Psoas muscle (tissue), 8 donors: ENCODE data around the gene PRRX2. TPM values are rescaled to one million over a fixed set of nuclear protein-coding genes. Genes with fewer than 3 reads are reported as not detected.
"Not testable (repeated sequence)": the region's sequence is repeated elsewhere in the genome, so short reads cannot be mapped to it uniquely, and the experiment has no call there.

Experiments
- ATAC-seq, 4 donors: fragments of 200-7000 bp; cut with Tn5 transposase; one replicate each; pipeline ENCODE4 v1.9.1; 2020; ENCODE audit warnings: moderate library complexity in 3 of 4, mild to moderate bottlenecking in 2 of 4
- DNase-seq, 2 donors: peaks; one replicate each; pipeline ENCODE4 v3.0.0-alpha.2; 2020
- H3K27ac ChIP-seq: fragments of 200-600 bp; one replicate; pipeline ENCODE4 v1.8.0; 2022
- H3K27me3 ChIP-seq, 3 donors: fragments of 200-600 bp in 1 of 3; one replicate each; pipeline versions ENCODE4 v1.6.1 to v1.8.0; 2013 to 2022; ENCODE audit warnings: low read length in 2 of 3, mild to moderate bottlenecking in 2 of 3, moderate library complexity in 1 of 3; ENCODE audit not compliant: insufficient read depth in 3 of 3
- H3K36me3 ChIP-seq, 2 donors: fragments of 200-600 bp in 1 of 2; one replicate each; pipeline versions ENCODE4 v1.6.1 to v1.8.0; 2013 to 2022; ENCODE audit warnings: low read depth in 1 of 2, mild to moderate bottlenecking in 1 of 2, moderate library complexity in 1 of 2; ENCODE audit not compliant: insufficient read depth in 1 of 2
- H3K4me1 ChIP-seq: fragments of 200-600 bp; one replicate; pipeline ENCODE4 v1.8.0; 2022
- H3K4me3 ChIP-seq: fragments of 200-600 bp; one replicate; pipeline ENCODE4 v1.8.0; 2022; ENCODE audit warnings: mild to moderate bottlenecking
- H3K9me3 ChIP-seq: fragments of 200-600 bp; one replicate; pipeline ENCODE4 v1.8.0; 2022
- WGBS, 3 donors: extraction: QIAGEN DNeasy Blood & Tissue Kit; methylation state at CpG; one replicate each; pipeline versions ENCODE4 v1.1.6 to v1.1.7; 2013; 5-methylcytosine and 5-hydroxymethylcytosine counted together
- intact Hi-C, 2 donors: fragments of 100-400 bp; cut with DNase I; formaldehyde crosslinking; loops; one replicate each; pipeline versions ENCODE4 v1.11.0 to v1.14.2; 2022
- polyA plus RNA-seq, 3 donors: library from polyadenylated mRNA; stranded (reverse); fragments of 200-250 nt; gene quantifications; one replicate each; pipeline ENCODE4 v1.2.3, GENCODE V29; 2013
- total RNA-seq, 4 donors: library from RNA; stranded (reverse); fragmentation: NEBNext Ultra II Directional in 2 of 4; extraction: Animal tissue kit (Norgen Biotek cat#: 25700) in 2 of 4; gene quantifications; one replicate each; pipeline versions ENCODE4 v1.2.1 to v1.2.4, GENCODE V29; 2021 to 2023
- TF ChIP-seq, protein P1 (sequence below): fragments of 200-600 bp; IDR thresholded peaks from one replicate; pipeline ENCODE4 v1.8.0; 2022; ENCODE audit warnings: antibody characterized with exemption
- donor health status: healthy with polysubstance abuse.
- donor health status: DM: no; HTN: no; CAD: no; lungs with moderate emphysema.
- donor health status: Bipolar disorder and iron deficiency.
- donor health status: healthy.
- donor health status: DM: yes; HTN: yes; CAD: no.
- donor health status: DM: no; HTN: no; CAD: no.
- donor health status: DM: no; HTN: no; CAD: no.
- donor health status: DM: yes; HTN: yes; CAD: no.

PRRX2 gene
- total and polyA plus RNA-seq, 7 donors, result 0.03 to 1.1 (median 0.49) TPM

DNA sequence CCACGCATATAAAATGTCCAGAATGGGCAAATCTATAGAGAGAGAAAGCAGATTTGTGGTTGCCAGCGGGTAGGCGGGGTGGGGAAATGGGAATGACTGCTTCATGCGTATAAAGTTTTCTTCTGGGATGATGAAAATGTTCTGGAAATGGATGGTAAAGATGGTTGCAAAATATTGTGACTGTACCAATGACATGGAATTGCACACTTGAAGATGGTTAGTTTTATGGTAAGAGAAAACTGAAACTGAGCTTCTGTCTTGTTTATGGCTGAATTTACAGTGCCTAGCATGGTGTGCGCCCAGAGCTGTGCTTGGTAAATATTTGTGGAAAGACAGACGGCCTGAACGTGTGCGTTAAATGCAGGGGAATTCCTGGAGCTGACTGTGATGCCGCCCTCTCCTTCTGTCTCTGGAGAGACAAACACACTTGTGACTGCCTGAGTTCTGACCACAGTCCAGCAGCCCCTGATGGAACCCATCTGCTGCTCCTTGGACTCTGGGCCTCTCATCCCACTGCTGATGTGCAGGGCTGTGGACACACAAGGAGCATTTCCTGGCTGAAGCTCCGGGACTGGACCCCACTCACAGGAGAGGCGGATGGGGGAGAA is 96.0 kb downstream of the PRRX2 start:
- DNase-seq (peak in 1 of 2 donors; percentile 52), ATAC-seq (peak in 2 of 4 donors; percentile 10 to 36)
- H3K27ac ChIP-seq, result peak overlapping the region; percentile 37
- WGBS, 3 donors, result 28 to 30% (median 28%) methylated on average over 11 of the region's 11 CpGs
- intact Hi-C loops, result no loop called here
- no peak overlapping the region for H3K4me3 ChIP-seq
- no peaks in the 10 kb centered on the region for H3K9me3 ChIP-seq
- TF ChIP-seq, protein P1, sequence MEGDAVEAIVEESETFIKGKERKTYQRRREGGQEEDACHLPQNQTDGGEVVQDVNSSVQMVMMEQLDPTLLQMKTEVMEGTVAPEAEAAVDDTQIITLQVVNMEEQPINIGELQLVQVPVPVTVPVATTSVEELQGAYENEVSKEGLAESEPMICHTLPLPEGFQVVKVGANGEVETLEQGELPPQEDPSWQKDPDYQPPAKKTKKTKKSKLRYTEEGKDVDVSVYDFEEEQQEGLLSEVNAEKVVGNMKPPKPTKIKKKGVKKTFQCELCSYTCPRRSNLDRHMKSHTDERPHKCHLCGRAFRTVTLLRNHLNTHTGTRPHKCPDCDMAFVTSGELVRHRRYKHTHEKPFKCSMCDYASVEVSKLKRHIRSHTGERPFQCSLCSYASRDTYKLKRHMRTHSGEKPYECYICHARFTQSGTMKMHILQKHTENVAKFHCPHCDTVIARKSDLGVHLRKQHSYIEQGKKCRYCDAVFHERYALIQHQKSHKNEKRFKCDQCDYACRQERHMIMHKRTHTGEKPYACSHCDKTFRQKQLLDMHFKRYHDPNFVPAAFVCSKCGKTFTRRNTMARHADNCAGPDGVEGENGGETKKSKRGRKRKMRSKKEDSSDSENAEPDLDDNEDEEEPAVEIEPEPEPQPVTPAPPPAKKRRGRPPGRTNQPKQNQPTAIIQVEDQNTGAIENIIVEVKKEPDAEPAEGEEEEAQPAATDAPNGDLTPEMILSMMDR, result no peak
- peaks cover 0 to 11% (median 2%) of the 10 kb centered on the region in 3 donors for H3K27me3 ChIP-seq
- no peaks in the 10 kb centered on the region for H3K36me3 ChIP-seq
- no peaks in the 10 kb centered on the region for H3K4me1 ChIP-seq

DNA sequence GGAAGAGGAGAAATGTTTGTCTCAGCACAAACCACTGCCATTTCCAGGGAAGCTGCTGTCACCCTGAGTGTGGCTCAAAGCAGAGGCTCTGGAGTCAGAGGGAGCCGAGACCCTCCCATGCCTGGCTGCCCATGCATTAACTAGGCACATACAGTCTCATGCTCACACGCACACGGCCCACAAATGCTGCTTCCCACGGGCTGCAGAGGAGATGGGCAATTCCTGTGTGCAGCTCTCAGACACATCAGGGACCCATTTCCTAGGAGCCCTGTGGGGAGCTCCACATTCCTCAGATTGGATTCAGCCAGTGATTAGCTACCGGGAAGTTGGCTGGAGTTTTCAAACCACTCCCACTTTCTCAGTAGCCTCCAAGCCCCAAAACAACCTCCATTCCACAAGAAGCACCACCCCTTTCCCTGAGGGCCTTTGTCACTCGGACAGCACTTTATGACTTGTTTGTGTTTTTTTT is 96.5 kb downstream of the PRRX2 start:
- Histone ChIP-seq H3K4me1 (no peaks in the 10 kb centered on the region), H3K36me3 (no peaks in the 10 kb centered on the region), H3K27me3 (peaks cover 0 to 11% (median 2%) of the 10 kb centered on the region in 3 donors), H3K27ac (peak overlapping the region; percentile 37), H3K4me3 (no peak overlapping the region), H3K9me3 (no peaks in the 10 kb centered on the region)
- WGBS, 3 donors, result 22 to 40% (median 25%) methylated on average over 6 of the region's 6 CpGs
- intact Hi-C loops, result no loop called here
- TF ChIP-seq, protein P1, result no peak
- ATAC-seq (peak in 2 of 4 donors; percentile 23 to 59), DNase-seq (no peak)

DNA sequence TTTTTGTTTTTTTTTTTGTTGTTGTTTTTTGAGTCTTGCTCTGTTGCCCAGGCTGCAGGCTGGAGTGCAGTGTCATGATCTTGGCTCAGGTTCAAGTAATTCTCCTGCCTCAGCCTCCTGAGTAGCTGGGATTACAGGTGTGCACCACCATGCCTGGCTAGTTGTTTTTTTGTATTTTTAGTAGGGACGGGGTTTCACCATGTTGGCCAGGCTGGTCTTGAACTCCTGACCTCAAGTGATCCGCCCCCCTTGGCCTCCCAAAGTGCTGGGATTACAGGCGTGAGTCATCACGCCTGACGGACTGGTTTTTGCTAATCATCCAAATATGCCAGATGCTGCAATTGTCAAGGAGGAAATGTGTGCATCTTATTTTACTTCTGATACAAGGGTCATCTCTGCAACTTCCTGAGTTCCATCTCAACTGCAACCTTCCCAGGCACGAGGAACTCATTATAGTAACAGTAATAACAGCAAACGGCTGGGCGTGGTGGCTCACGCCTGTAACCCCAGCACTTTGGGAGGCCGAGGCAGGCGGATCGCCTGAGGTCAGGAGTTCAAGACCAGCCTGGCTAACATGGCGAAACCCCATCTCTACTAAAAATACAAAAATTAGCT is 97.0 kb downstream of the PRRX2 start:
- peak in 1 of 2 donors; percentile 68 for DNase-seq
- 49 to 57% (median 54%) methylated on average over 12 to 13 of the region's 13 CpGs for WGBS, 3 donors
- ATAC-seq, result peak; percentile 28 to 73 (median 54)

GRCh38 chr9:129762985-129763926 is 97.8 kb downstream of the PRRX2 start:
- Histone ChIP-seq H3K9me3 (no peaks in the 10 kb centered on the region), H3K4me3 (no peak overlapping the region), H3K27me3 (peaks cover 0 to 11% (median 2%) of the 10 kb centered on the region in 3 donors), H3K36me3 (no peaks in the 10 kb centered on the region), H3K27ac (peak overlapping the region; percentile 53), H3K4me1 (no peaks in the 10 kb centered on the region)
- ATAC-seq, result peak; percentile 13 to 59 (median 42)
- no peak for DNase-seq
- TF ChIP-seq, protein P1, result no peak
- intact Hi-C loops, result no loop called here
- 68 to 72% (median 71%) methylated on average over 13 of the region's 13 CpGs for WGBS, 3 donors

More for the DNA sequence above, 97.0 kb downstream of the PRRX2 start:
- H3K4me1 ChIP-seq, H3K36me3 ChIP-seq, H3K9me3 ChIP-seq, H3K4me3 ChIP-seq, intact Hi-C loops: not testable (repeated sequence)
- Histone ChIP-seq H3K27me3 (peaks cover 0 to 11% (median 2%) of the 10 kb centered on the region in 3 donors), H3K27ac (peak overlapping the region; percentile 53)
